Neural cell (in vitro differentiated cells): Measurements from ENCODE around the gene IREB2. TPM values are rescaled to one million over a fixed set of nuclear protein-coding genes. Genes with fewer than 3 reads are reported as not detected.

Experiments used
- H2AFZ ChIP-seq: fragments of 200-600, 300-800 bp; sonication (generic), shearing (Covaris generic); 2 replicates; pipeline ENCODE4 v1.6.0; 2014; ENCODE audit warnings: low read depth, mild to moderate bottlenecking, antibody characterized with exemption, low read length, moderate library complexity
- H3F3A ChIP-seq: fragments of 200-600 bp; shearing (Covaris generic); 2 replicates; pipeline ENCODE4 v1.6.1; 2016; ENCODE audit warnings: mild to moderate bottlenecking, moderate library complexity, mixed read lengths, antibody characterized with exemption, low read length; ENCODE audit not compliant: insufficient read depth, poor library complexity, severe bottlenecking
- H3K27ac ChIP-seq: fragments of 200-600, 300-800 bp; sonication (generic), shearing (Covaris generic); 2 replicates; pipeline ENCODE4 v1.5.1; 2014; ENCODE audit warnings: mild to moderate bottlenecking, low read length, moderate library complexity
- H3K27me3 ChIP-seq: fragments of 300-800, 200-600 bp; sonication (generic), shearing (Covaris generic); 2 replicates; pipeline ENCODE4 v1.6.0; 2014; ENCODE audit warnings: mild to moderate bottlenecking, low read depth, low read length, moderate library complexity; ENCODE audit not compliant: insufficient read depth
- H3K36me3 ChIP-seq: fragments of 300-800, 200-600 bp; sonication (generic), shearing (Covaris generic); 2 replicates; pipeline ENCODE4 v1.5.1; 2014; ENCODE audit warnings: mild to moderate bottlenecking, antibody characterized with exemption, low read length, moderate library complexity; ENCODE audit not compliant: insufficient read depth
- H3K4me2 ChIP-seq: fragments of 300-800, 200-600 bp; sonication (generic), shearing (Covaris generic); 2 replicates; pipeline ENCODE4 v1.6.0; 2014; ENCODE audit warnings: mild to moderate bottlenecking, low read length
- H3K4me3 ChIP-seq: fragments of 300-800, 200-600 bp; sonication (generic), shearing (Covaris generic); 2 replicates; pipeline ENCODE4 v1.5.1; 2014; ENCODE audit warnings: mild to moderate bottlenecking, low read length, moderate library complexity
- H3K79me2 ChIP-seq: fragments of 200-600 bp; shearing (Covaris generic); replicated peaks from 2 replicates; pipeline ENCODE4 v1.6.0; 2014; ENCODE audit warnings: mild to moderate bottlenecking, low read length, moderate library complexity; ENCODE audit not compliant: insufficient read depth
- H3K9ac ChIP-seq: fragments of 300-800, 200-600 bp; sonication (generic), shearing (Covaris generic); 2 replicates; pipeline ENCODE4 v1.6.1; 2016; ENCODE audit warnings: mild to moderate bottlenecking, low read length, mixed read lengths
- H3K9me2 ChIP-seq: fragments of 200-600 bp; shearing (Covaris generic); 2 replicates; pipeline ENCODE4 v1.6.1; 2016; ENCODE audit warnings: mild to moderate bottlenecking, low read length, mixed read lengths; ENCODE audit not compliant: insufficient read depth
- H3K9me3 ChIP-seq: fragments of 200-600, 300-800 bp; sonication (generic), shearing (Covaris generic); 2 replicates; pipeline ENCODE4 v1.6.1; 2016; ENCODE audit warnings: mild to moderate bottlenecking, mixed run types, low read length, moderate library complexity, mixed read lengths
- H4K20me1 ChIP-seq: fragments of 200-600 bp; shearing (Covaris generic); 2 replicates; pipeline ENCODE4 v1.6.1; 2016; ENCODE audit warnings: mild to moderate bottlenecking, mixed run types; ENCODE audit not compliant: insufficient read depth
- CTCF ChIP-seq: fragments of 450-650 bp; IDR thresholded peaks from 2 replicates; pipeline ENCODE4 v1.5.1; 2014; ENCODE audit warnings: antibody characterized with exemption, mild to moderate bottlenecking, moderate library complexity; ENCODE audit not compliant: poor library complexity, severe bottlenecking
- EP300 ChIP-seq: fragments of 450-650 bp; conservative IDR thresholded peaks from 2 replicates; pipeline ENCODE4 v1.6.1; 2014; ENCODE audit warnings: antibody characterized with exemption, mild to moderate bottlenecking, moderate library complexity; ENCODE audit not compliant: poor library complexity, severe bottlenecking
- EZH2 ChIP-seq: fragments of 200-600, 300-800 bp; shearing (Covaris generic), sonication (generic); IDR thresholded peaks from 2 replicates; pipeline ENCODE4 v1.6.1; 2014; ENCODE audit warnings: antibody characterized with exemption, low read length, borderline replicate concordance, mild to moderate bottlenecking; ENCODE audit not compliant: insufficient read depth, poor library complexity, severe bottlenecking
- MXI1 ChIP-seq: fragments of 450-650 bp; conservative IDR thresholded peaks from 2 replicates; pipeline ENCODE4 v1.6.1; 2014; ENCODE audit warnings: antibody characterized with exemption, mild to moderate bottlenecking; ENCODE audit not compliant: poor library complexity, severe bottlenecking
- POLR2AphosphoS5 ChIP-seq: IDR thresholded peaks from 2 replicates; pipeline ENCODE4 v1.6.1; 2012
- RAD21 ChIP-seq: fragments of 450-650 bp; conservative IDR thresholded peaks from 2 replicates; pipeline ENCODE4 v1.6.1; 2014; ENCODE audit warnings: antibody characterized with exemption, mild to moderate bottlenecking, moderate library complexity
- REST ChIP-seq: IDR thresholded peaks from 2 replicates; pipeline ENCODE4 v1.6.1; 2012; ENCODE audit warnings: borderline replicate concordance
- TAF1 ChIP-seq: IDR thresholded peaks from 2 replicates; pipeline ENCODE4 v1.6.1; 2012; ENCODE audit warnings: low read depth
- polyA plus RNA-seq: library from polyadenylated mRNA; depleted of rRNA; stranded (reverse); fragments of >200 nt; gene quantifications from 2 replicates; pipeline ENCODE4 v1.2.3, GENCODE V29; 2014

IREB2 gene
- polyA plus RNA-seq, 1 donor from 2014 or later, result 45.5 TPM

GRCh38 chr15:78390242-78390641 is 47.8 kb upstream of the IREB2 start:
- H3K9ac ChIP-seq, result no peak overlapping the region
- H3K9me3 ChIP-seq, result no peaks in the 10 kb centered on the region
- no peak overlapping the region for H3K4me3 ChIP-seq
- H3K9me2 ChIP-seq, result no peaks in the 10 kb centered on the region
- H3K27me3 ChIP-seq, result no peaks in the 10 kb centered on the region
- H3K36me3 ChIP-seq, result no peaks in the 10 kb centered on the region
- H3K4me2 ChIP-seq, result no peak overlapping the region
- no peak for TF ChIP-seq REST
- TF ChIP-seq EP300, result no peak
- H4K20me1 ChIP-seq, result no peaks in the 10 kb centered on the region
- no peaks in the 10 kb centered on the region for H3F3A ChIP-seq
- H3K27ac ChIP-seq, result no peak overlapping the region
- no peaks in the 10 kb centered on the region for H3K79me2 ChIP-seq
- H2AFZ ChIP-seq, result no peak overlapping the region

GRCh38 chr15:78390826-78391225 is 47.2 kb upstream of the IREB2 start:
- no peak for TF ChIP-seq MXI1
- TF ChIP-seq TAF1, result no peak
- TF ChIP-seq REST, result no peak
- TF ChIP-seq EP300, result no peak
- no peak for TF ChIP-seq POLR2AphosphoS5
- no peak for TF ChIP-seq CTCF
- TF ChIP-seq RAD21, result no peak
- TF ChIP-seq EZH2, result no peak
- H3K27me3 ChIP-seq, result no peaks in the 10 kb centered on the region
- H2AFZ ChIP-seq, result no peak overlapping the region
- H3K9ac ChIP-seq, result no peak overlapping the region
- H3F3A ChIP-seq, result no peaks in the 10 kb centered on the region
- H3K79me2 ChIP-seq, result no peaks in the 10 kb centered on the region
- H3K4me3 ChIP-seq, result no peak overlapping the region
- H3K9me3 ChIP-seq, result no peaks in the 10 kb centered on the region
- H4K20me1 ChIP-seq, result no peaks in the 10 kb centered on the region
- H3K27ac ChIP-seq, result no peak overlapping the region
- H3K4me2 ChIP-seq, result no peak overlapping the region
- H3K36me3 ChIP-seq, result no peaks in the 10 kb centered on the region
- H3K9me2 ChIP-seq, result no peaks in the 10 kb centered on the region
